Testis (tissue), 2 donors: ENCODE measurements around the gene GMEB2.

Experiments
- POLR2A ChIP-seq: fragments of 450-650 bp; IDR thresholded peaks from one replicate; pipeline ENCODE4 v1.6.1; 2017; ENCODE audit warnings: antibody characterized with exemption, mild to moderate bottlenecking, moderate library complexity
- TF ChIP-seq, protein P1 (sequence below), 3 experiments: fragments of 450-650 bp in 2 of 3; fragments of 200-600 bp in 1 of 3; sonication (generic) in 1 of 3; IDR thresholded peaks; one replicate each; pipeline ENCODE4 v1.5.1; 2016 to 2019; ENCODE audit warnings: antibody characterized with exemption in 3 of 3, mild to moderate bottlenecking in 2 of 3, moderate library complexity in 1 of 3

DNA sequence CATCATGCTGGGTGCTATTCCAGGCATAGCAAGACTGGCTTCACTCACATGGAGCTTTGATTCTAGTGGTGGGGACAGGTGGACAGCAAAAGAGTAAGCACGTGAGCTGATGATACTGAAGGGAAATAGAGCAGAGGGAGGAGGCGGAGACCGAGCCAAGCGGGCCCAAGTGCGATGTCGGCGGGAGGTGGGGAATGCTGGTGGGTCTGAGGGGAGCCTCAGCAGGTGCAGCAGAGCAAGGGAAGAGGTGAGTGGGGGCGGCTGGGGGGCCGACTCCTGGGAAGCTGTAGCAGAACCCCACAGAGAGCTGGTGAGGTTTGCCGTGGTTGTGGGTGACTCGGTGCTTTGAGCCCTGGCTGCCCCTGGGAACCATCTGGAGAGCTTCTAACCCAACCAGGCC, 41.5 kb upstream of the GMEB2 start:
- TF ChIP-seq, protein P1, sequence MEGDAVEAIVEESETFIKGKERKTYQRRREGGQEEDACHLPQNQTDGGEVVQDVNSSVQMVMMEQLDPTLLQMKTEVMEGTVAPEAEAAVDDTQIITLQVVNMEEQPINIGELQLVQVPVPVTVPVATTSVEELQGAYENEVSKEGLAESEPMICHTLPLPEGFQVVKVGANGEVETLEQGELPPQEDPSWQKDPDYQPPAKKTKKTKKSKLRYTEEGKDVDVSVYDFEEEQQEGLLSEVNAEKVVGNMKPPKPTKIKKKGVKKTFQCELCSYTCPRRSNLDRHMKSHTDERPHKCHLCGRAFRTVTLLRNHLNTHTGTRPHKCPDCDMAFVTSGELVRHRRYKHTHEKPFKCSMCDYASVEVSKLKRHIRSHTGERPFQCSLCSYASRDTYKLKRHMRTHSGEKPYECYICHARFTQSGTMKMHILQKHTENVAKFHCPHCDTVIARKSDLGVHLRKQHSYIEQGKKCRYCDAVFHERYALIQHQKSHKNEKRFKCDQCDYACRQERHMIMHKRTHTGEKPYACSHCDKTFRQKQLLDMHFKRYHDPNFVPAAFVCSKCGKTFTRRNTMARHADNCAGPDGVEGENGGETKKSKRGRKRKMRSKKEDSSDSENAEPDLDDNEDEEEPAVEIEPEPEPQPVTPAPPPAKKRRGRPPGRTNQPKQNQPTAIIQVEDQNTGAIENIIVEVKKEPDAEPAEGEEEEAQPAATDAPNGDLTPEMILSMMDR (IDR thresholded peaks at IDR 0.05): no peak
- TF ChIP-seq POLR2A: no peak
